ENCODE measurements around the gene MDK.

MDK gene

GRCh38 chr11:46389450-46390330 lies 8.2 kb downstream of the MDK start:
- DNase-seq = peak; percentile 85
- Histone ChIP-seq H3K27me3 (ENCODE audit: insufficient read depth, low read depth, severe bottlenecking) (peaks cover 8% of the 10 kb centered on the region), H3K36me3 (no peaks in the 10 kb centered on the region; the same call in 1 of the 2 replicates), H3K27ac (0 out of 2 replicates have a peak overlapping the region, but pooled peaks have one; percentile 28), H3K4me3 (ENCODE audit: low read depth, low read length) (peak overlapping the region; percentile 59), H3K9me3 (ENCODE audit: severe bottlenecking) (no peaks in the 10 kb centered on the region)
- TF ChIP-seq CTCF (IDR thresholded peaks at IDR 0.05; ENCODE audit: low read depth, low read length) = peak; percentile 84

- H3K4me3 ChIP-seq (ENCODE audit: low read depth, low read length) = peak overlapping the region; percentile 59
- TF ChIP-seq CTCF (IDR thresholded peaks at IDR 0.05; ENCODE audit: low read depth, low read length) = no peak
- peaks cover under 1% of the 10 kb centered on the region; the same call in 1 of the 2 replicates for H3K36me3 ChIP-seq
- H3K27ac ChIP-seq = no peak overlapping the region
- no peaks in the 10 kb centered on the region for H3K9me3 ChIP-seq (ENCODE audit: severe bottlenecking)
- DNase-seq = peak; percentile 50
- peaks cover 8% of the 10 kb centered on the region for H3K27me3 ChIP-seq (ENCODE audit: insufficient read depth, low read depth, severe bottlenecking)
These were observed 9.1 kb downstream of the MDK start for GRCh38 chr11:46390331-46391171.

DNA sequence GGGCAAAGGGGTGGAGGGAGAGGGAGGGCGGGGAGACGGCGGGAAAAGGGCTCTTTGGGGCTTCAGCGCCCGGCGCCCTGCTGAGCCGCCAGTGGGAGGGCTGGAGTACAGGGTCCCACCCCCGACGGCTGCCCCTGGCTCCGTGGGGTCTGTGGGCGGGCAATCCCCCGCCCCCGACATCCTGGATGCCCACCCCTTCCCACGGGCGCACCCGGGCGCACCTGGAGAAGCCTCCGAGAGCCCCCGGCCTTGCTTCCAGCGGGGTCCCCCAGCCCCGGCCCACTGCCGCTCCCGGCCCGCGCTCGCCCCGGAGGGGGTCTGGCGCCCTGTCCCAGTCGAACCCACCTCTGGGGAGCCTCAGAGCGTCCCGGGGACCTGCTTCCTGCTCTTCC lies 9.7 kb downstream of the MDK start:
- Histone ChIP-seq H3K36me3 (peaks cover 5% of the 10 kb centered on the region; the same call in 1 of the 2 replicates), H3K9me3 (ENCODE audit: severe bottlenecking) (no peaks in the 10 kb centered on the region), H3K4me3 (ENCODE audit: low read depth, low read length) (peak overlapping the region; percentile 59), H3K27me3 (ENCODE audit: insufficient read depth, low read depth, severe bottlenecking) (peaks cover 8% of the 10 kb centered on the region), H3K27ac (0 out of 2 replicates have a peak overlapping the region, but pooled peaks have one; percentile 29)
- no peak for DNase-seq
- no peak for TF ChIP-seq CTCF (IDR thresholded peaks at IDR 0.05; ENCODE audit: low read depth, low read length)

- H3K27ac ChIP-seq = peak within 1 kb of the TSS; percentile 58
- peak; percentile 86 for DNase-seq
- H3K4me3 ChIP-seq (ENCODE audit: low read depth, low read length) = peak within 1 kb of the TSS; percentile 70
These were observed 10.3 kb downstream of the MDK start, which contains the start of gene CHRM4 for GRCh38 chr11:46391578-46392420. CHRM4 (minus strand) TSS chr11:46391776; CDS start chr11:46386557, 5,219 bp downstream.

More at GRCh38 chr11:46391578-46392420, 10.3 kb downstream of the MDK start, which contains the start of gene CHRM4:
- Histone ChIP-seq H3K27me3 (ENCODE audit: insufficient read depth, low read depth, severe bottlenecking) (peaks cover 8% of the 10 kb centered on the region), H3K36me3 (peaks cover 11% of the 10 kb centered on the region), H3K9me3 (ENCODE audit: severe bottlenecking) (no peaks in the 10 kb centered on the region)
- TF ChIP-seq CTCF (IDR thresholded peaks at IDR 0.05; ENCODE audit: low read depth, low read length) = peak; percentile 80

All from WERI-Rb-1 (cell line).